Caco-2 (cell line): ENCODE measurements around the gene BID. TPM values are rescaled to one million over a fixed set of nuclear protein-coding genes. Genes with fewer than 3 reads are reported as not detected.

Experiments used
- BruUV-seq: library from RNA; stranded (reverse); fragments of 400-500 nt; replicated peaks from 2 replicates; lab custom pipeline; 2021; lab: Mats Ljungman, UMichigan
- CTCF ChIA-PET: fragments of 300-600 bp; sonication (Branson Sonifier 250); formaldehyde crosslinking; loops from one replicate; lab custom pipeline; 2022; ENCODE audit warnings: antibody characterized with exemption; lab: Charles Lee
- POLR2A ChIA-PET: fragments of 300-600 bp; sonication (Branson Sonifier 250); formaldehyde crosslinking; loops from one replicate; lab custom pipeline; 2022; ENCODE audit warnings: antibody characterized with exemption; lab: Charles Lee
- DNase-seq, 2 experiments: peaks; one replicate each; pipeline versions ENCODE4 v3.0.0 to v3.0.0-alpha.2; 2020 to 2022
- H3K27me3 ChIP-seq: replicated peaks from 2 replicates; pipeline ENCODE4 v1.6.0; 2011; ENCODE audit warnings: low read length; ENCODE audit not compliant: control insufficient read depth, insufficient read depth
- H3K36me3 ChIP-seq: 2 replicates; pipeline ENCODE4 v1.5.1; 2011; ENCODE audit warnings: low read length; ENCODE audit not compliant: control insufficient read depth, insufficient read depth
- H3K4me1 ChIP-seq: fragments of 250-450 bp; sonication (Bioruptor Pico); 2 replicates; pipeline ENCODE4 v1.5.1; 2020; ENCODE audit warnings: mild to moderate bottlenecking
- H3K4me3 ChIP-seq: 2 replicates; pipeline ENCODE4 v1.5.1; 2011; ENCODE audit warnings: low read depth, mild to moderate bottlenecking, control low read depth, low read length
- H3K9me3 ChIP-seq: fragments of 250-450 bp; sonication (Bioruptor Pico); 2 replicates; pipeline ENCODE4 v1.5.1; 2020; ENCODE audit warnings: mild to moderate bottlenecking, moderate library complexity
- H3K27ac Mint-ChIP-seq: one replicate; pipeline ENCODE4 v1.8.0; 2022; ENCODE audit warnings: mixed read lengths; ENCODE audit not compliant: unreplicated experiment
- H3K27me3 Mint-ChIP-seq: one replicate; pipeline ENCODE4 v1.8.0; 2022; ENCODE audit warnings: mixed read lengths; ENCODE audit not compliant: insufficient read depth, unreplicated experiment
- H3K36me3 Mint-ChIP-seq: one replicate; pipeline ENCODE4 v1.8.0; 2022; ENCODE audit warnings: mild to moderate bottlenecking, mixed read lengths; ENCODE audit not compliant: insufficient read depth, unreplicated experiment
- H3K4me1 Mint-ChIP-seq: one replicate; pipeline ENCODE4 v1.8.0; 2022; ENCODE audit warnings: low read depth, mixed read lengths; ENCODE audit not compliant: unreplicated experiment
- H3K4me3 Mint-ChIP-seq: one replicate; pipeline ENCODE4 v1.8.0; 2022; ENCODE audit warnings: mild to moderate bottlenecking, moderate library complexity, mixed read lengths; ENCODE audit not compliant: unreplicated experiment
- H3K9me3 Mint-ChIP-seq: one replicate; pipeline ENCODE4 v1.8.0; 2022; ENCODE audit warnings: mixed read lengths; ENCODE audit not compliant: unreplicated experiment
- CTCF ChIP-seq, 2 experiments: fragments of 200-600 bp in 1 of 2; IDR thresholded peaks; 1 replicate in 1 of 2; 2 replicates in 1 of 2; pipeline versions ENCODE4 v1.5.1 to v1.8.0; 2011 to 2022; ENCODE audit warnings: antibody characterized with exemption in 1 of 2, control low read depth in 1 of 2, inconsistent platforms in 1 of 2, low read depth in 1 of 2, low read length in 1 of 2, mild to moderate bottlenecking in 1 of 2, moderate library complexity in 1 of 2; ENCODE audit not compliant: insufficient read depth in 1 of 2, severe bottlenecking in 1 of 2, unreplicated experiment in 1 of 2
- intact Hi-C: fragments of 100-400 bp; cut with micrococcal nuclease; formaldehyde crosslinking; loops from one replicate; pipeline ENCODE4 v1.10.0; 2022; ENCODE audit not compliant: unreplicated experiment
- total RNA-seq: library from RNA; stranded (reverse); gene quantifications from 2 replicates; pipeline ENCODE4 v1.2.3, GENCODE V29; 2022

Gene BID
- total RNA-seq, 1 experiment from 2014 or later = 28.2 TPM

GRCh38 chr22:17705951-17706900 is 68.0 kb downstream of the BID start:
- peaks cover 8% of the 10 kb centered on the region for H3K4me1 Mint-ChIP-seq
- peaks cover 13% of the 10 kb centered on the region for H3K36me3 Mint-ChIP-seq
- Histone ChIP-seq H3K36me3 (no peaks in the 10 kb centered on the region), H3K9me3 (no peaks in the 10 kb centered on the region), H3K27me3 (no peaks in the 10 kb centered on the region), H3K4me3 (no peak overlapping the region), H3K4me1 (no peaks in the 10 kb centered on the region)
- intact Hi-C loops = no loop called here
- no peak for DNase-seq
- H3K27ac Mint-ChIP-seq = peak overlapping the region; percentile 58
- ChIA-PET CTCF (no interaction called here), POLR2A (no interaction called here)
- H3K9me3 Mint-ChIP-seq = no peaks in the 10 kb centered on the region
- no peak overlapping the region for H3K4me3 Mint-ChIP-seq
- no peak for TF ChIP-seq CTCF (IDR thresholded peaks at IDR 0.05; ENCODE audit: insufficient read depth in 1 of 2, low read depth in 1 of 2, low read length in 1 of 2, severe bottlenecking in 1 of 2, unreplicated experiment in 1 of 2)
- H3K27me3 Mint-ChIP-seq = no peaks in the 10 kb centered on the region
- no TSS peak for BruUV-seq

GRCh38 chr22:17705546-17705945 is 68.7 kb downstream of the BID start:
- Histone ChIP-seq H3K4me1 (no peaks in the 10 kb centered on the region), H3K36me3 (no peaks in the 10 kb centered on the region), H3K4me3 (no peak overlapping the region), H3K9me3 (no peaks in the 10 kb centered on the region), H3K27me3 (no peaks in the 10 kb centered on the region)
- peaks cover 13% of the 10 kb centered on the region for H3K36me3 Mint-ChIP-seq
- no TSS peak for BruUV-seq
- no peak for DNase-seq
- ChIA-PET CTCF (no interaction called here), POLR2A (no interaction called here)
- peaks cover 8% of the 10 kb centered on the region for H3K4me1 Mint-ChIP-seq
- intact Hi-C loops = no loop called here
- no peaks in the 10 kb centered on the region for H3K9me3 Mint-ChIP-seq
- H3K4me3 Mint-ChIP-seq = no peak overlapping the region
- H3K27ac Mint-ChIP-seq = no peak overlapping the region
- no peaks in the 10 kb centered on the region for H3K27me3 Mint-ChIP-seq
- no peak for TF ChIP-seq CTCF (IDR thresholded peaks at IDR 0.05; ENCODE audit: insufficient read depth in 1 of 2, low read depth in 1 of 2, low read length in 1 of 2, severe bottlenecking in 1 of 2, unreplicated experiment in 1 of 2)

- CTCF ChIA-PET = no interaction called here
- no peak for DNase-seq
- Histone ChIP-seq H3K36me3 (no peaks in the 10 kb centered on the region), H3K4me1 (no peaks in the 10 kb centered on the region), H3K4me3 (no peak overlapping the region), H3K27me3 (no peaks in the 10 kb centered on the region), H3K9me3 (no peaks in the 10 kb centered on the region)
- Mint-ChIP-seq H3K36me3 (peaks cover 13% of the 10 kb centered on the region), H3K4me1 (peaks cover 15% of the 10 kb centered on the region), H3K27ac (no peak overlapping the region), H3K9me3 (no peaks in the 10 kb centered on the region), H3K27me3 (no peaks in the 10 kb centered on the region), H3K4me3 (no peak overlapping the region)
- no TSS peak for BruUV-seq
- POLR2A ChIA-PET = no interaction called here
- TF ChIP-seq CTCF (IDR thresholded peaks at IDR 0.05; ENCODE audit: insufficient read depth in 1 of 2, low read depth in 1 of 2, low read length in 1 of 2, severe bottlenecking in 1 of 2, unreplicated experiment in 1 of 2) = no peak
- intact Hi-C loops = no loop called here
Measured at GRCh38 chr22:17703811-17704210, 70.5 kb downstream of the BID start.
